Esophagus muscularis mucosa (tissue), 3 donors: ENCODE results near the gene NUBP2.

Experiments
- POLR2AphosphoS5 ChIP-seq, 2 donors: sonication (generic); formaldehyde crosslinking; IDR thresholded peaks; one replicate each; pipeline ENCODE4 v1.6.1; 2017; ENCODE audit warnings: antibody characterized with exemption in 2 of 2
- TF ChIP-seq, protein P1 (sequence below), 3 experiments: fragments of 200-600 bp in 2 of 3; fragments of 450-650 bp in 1 of 3; sonication (generic) in 2 of 3; IDR thresholded peaks; one replicate each; pipeline ENCODE4 v1.5.1; 2017 to 2019; ENCODE audit warnings: antibody characterized with exemption in 3 of 3, mild to moderate bottlenecking in 2 of 3, moderate library complexity in 1 of 3

GRCh38 chr16:1787322-1788094, 4.7 kb downstream of the NUBP2 start:
- TF ChIP-seq, protein P1, sequence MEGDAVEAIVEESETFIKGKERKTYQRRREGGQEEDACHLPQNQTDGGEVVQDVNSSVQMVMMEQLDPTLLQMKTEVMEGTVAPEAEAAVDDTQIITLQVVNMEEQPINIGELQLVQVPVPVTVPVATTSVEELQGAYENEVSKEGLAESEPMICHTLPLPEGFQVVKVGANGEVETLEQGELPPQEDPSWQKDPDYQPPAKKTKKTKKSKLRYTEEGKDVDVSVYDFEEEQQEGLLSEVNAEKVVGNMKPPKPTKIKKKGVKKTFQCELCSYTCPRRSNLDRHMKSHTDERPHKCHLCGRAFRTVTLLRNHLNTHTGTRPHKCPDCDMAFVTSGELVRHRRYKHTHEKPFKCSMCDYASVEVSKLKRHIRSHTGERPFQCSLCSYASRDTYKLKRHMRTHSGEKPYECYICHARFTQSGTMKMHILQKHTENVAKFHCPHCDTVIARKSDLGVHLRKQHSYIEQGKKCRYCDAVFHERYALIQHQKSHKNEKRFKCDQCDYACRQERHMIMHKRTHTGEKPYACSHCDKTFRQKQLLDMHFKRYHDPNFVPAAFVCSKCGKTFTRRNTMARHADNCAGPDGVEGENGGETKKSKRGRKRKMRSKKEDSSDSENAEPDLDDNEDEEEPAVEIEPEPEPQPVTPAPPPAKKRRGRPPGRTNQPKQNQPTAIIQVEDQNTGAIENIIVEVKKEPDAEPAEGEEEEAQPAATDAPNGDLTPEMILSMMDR (IDR thresholded peaks at IDR 0.05): no peak
- no peak for TF ChIP-seq POLR2AphosphoS5 (IDR thresholded peaks at IDR 0.05)
